HepG2 (cell line): ENCODE data around the gene UNC13D. TPM values are rescaled to one million over a fixed set of nuclear protein-coding genes. Genes with fewer than 3 reads are reported as not detected.
A peak's percentile ranks its signal among the peaks of the same experiment; 100 is the strongest.

Experiments
- CEBPZ ChIP-seq: IDR thresholded peaks from 2 replicates; pipeline ENCODE4 v1.6.1; 2012; ENCODE audit warnings: low read length, improper control_type of control experiment
- KLF15 ChIP-seq: sonication (generic); formaldehyde crosslinking; IDR thresholded peaks from 2 replicates; pipeline ENCODE4 v1.8.1; 2023; ENCODE audit warnings: borderline replicate concordance, mild to moderate bottlenecking, inconsistent platforms, missing genetic modification reagents, mixed read lengths
- MEIS1 ChIP-seq: sonication (generic); formaldehyde crosslinking; IDR thresholded peaks from 2 replicates; pipeline ENCODE4 v1.9.0; 2021; ENCODE audit warnings: mild to moderate bottlenecking, missing genetic modification reagents, moderate library complexity, borderline replicate concordance
- SIN3A ChIP-seq: IDR thresholded peaks from 2 replicates; pipeline ENCODE4 v1.6.1; 2011; ENCODE audit warnings: low read depth, mild to moderate bottlenecking, control low read depth, low read length, borderline replicate concordance
- TAF15 ChIP-seq: fragments of 200-400 bp; formaldehyde crosslinking; IDR thresholded peaks from one replicate; pipeline ENCODE4 v1.6.1; 2018; ENCODE audit warnings: mild to moderate bottlenecking, low read depth, low read length; ENCODE audit not compliant: poor library complexity, severe bottlenecking
- ZBTB40 ChIP-seq, 2 experiments: fragments of 450-650 bp in 1 of 2; sonication (generic) in 1 of 2; formaldehyde crosslinking in 1 of 2; IDR thresholded peaks; 2 replicates each; pipeline versions ENCODE4 v1.6.1 to v1.8.0; 2016 to 2022; ENCODE audit warnings: antibody characterized with exemption in 1 of 2, mild to moderate bottlenecking in 1 of 2, missing genetic modification reagents in 1 of 2
- ZNF3 ChIP-seq: IDR thresholded peaks from 2 replicates; pipeline ENCODE4 v1.7.0; 2017; ENCODE audit warnings: inconsistent platforms
- polyA plus RNA-seq, 8 experiments: library from polyadenylated mRNA; depleted of rRNA in 3 of 8; stranded (reverse) in 7 of 8; unstranded in 1 of 8; fragments of >200 nt; fragmentation: Illumina TruSeq in 4 of 8; extraction: Trizol in 4 of 8; gene quantifications; 2 replicates each; pipeline versions ENCODE4 v1.2.1 to v1.2.3, GENCODE V29; 2011 to 2016; ENCODE audit warnings: low read depth in 4 of 8, missing spikeins in 1 of 8, mixed read lengths in 1 of 8; ENCODE audit not compliant: insufficient read depth in 1 of 8
- total RNA-seq, 5 experiments: library from RNA; depleted of rRNA; stranded (reverse); fragments of >200 nt; fragmentation: Illumina TruSeq; extraction: Trizol; gene quantifications; 2 replicates each; pipeline ENCODE4 v1.2.3, GENCODE V29; 2016; ENCODE audit warnings: low read depth in 1 of 5
- TF ChIP-seq, protein P1 (sequence below): sonication (generic); formaldehyde crosslinking; IDR thresholded peaks from 2 replicates; pipeline ENCODE4 v1.4.0; 2020; ENCODE audit warnings: missing genetic modification reagents, borderline replicate concordance
- TF ChIP-seq, protein P2 (sequence below): sonication (generic); formaldehyde crosslinking; IDR thresholded peaks from 2 replicates; pipeline ENCODE4 v1.4.0; 2020; ENCODE audit warnings: missing genetic modification reagents

The UNC13D gene
- total and polyA plus RNA-seq, 2 of the 13 experiments (the other 11 are each of a cell fraction or from before 2014, with no cell fraction given): 29.7 to 42.7 TPM

DNA sequence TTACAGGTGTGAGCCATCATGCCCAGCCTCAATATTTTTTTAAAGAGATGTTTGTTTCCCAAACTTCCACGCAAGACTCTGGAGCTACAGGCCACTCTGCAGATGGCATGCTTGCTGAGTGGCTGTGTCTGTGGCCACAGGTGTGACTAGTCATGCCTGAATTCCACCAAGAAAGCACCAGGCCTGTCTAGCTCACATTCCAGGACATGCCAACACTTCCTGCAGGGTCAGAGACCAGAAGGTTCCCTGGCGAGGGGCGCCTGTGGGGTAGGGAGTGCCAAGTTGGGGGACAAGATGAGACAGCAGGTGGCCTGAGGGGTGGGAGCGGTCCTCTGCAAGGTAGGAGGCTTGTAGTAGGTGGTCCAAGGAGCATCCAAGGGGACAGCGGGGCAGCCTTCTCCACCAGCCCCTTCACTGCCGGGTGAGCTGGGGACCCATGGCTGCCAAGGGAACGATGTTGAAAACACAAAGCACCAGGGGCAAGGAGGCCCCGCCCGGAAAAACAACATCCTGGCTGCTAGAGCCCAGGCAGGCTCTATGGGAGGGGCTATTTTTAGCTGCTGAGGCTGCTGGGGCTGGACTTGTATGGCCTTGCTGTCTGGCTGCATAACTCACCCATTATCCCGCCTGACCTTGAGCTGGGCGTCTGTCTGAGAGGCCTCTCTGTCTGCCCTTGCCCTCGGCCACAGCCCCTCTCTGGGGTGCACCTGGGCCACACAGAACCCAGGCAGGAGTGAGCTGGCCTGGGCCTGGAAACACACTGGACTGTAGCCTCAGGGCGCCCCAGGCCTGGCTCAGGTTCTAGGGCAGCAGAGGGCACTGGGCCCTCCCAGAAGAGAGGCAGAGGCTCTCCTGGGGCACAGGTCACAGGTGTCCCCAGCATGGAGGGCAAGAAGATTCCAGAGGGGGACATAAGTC lies 28.5 kb upstream of the UNC13D start (continued):
- TF ChIP-seq ZBTB40 (IDR thresholded peaks at IDR 0.05): no peak
- 0 out of 2 replicates have a peak, but pooled peaks have one; percentile 53 for TF ChIP-seq ZBTB40 (CRISPR knock-in tag; IDR thresholded peaks at IDR 0.05)
- no peak; the same call in 1 of the 2 replicates for TF ChIP-seq SIN3A
- TF ChIP-seq CEBPZ: no peak
- TF ChIP-seq, protein P1, sequence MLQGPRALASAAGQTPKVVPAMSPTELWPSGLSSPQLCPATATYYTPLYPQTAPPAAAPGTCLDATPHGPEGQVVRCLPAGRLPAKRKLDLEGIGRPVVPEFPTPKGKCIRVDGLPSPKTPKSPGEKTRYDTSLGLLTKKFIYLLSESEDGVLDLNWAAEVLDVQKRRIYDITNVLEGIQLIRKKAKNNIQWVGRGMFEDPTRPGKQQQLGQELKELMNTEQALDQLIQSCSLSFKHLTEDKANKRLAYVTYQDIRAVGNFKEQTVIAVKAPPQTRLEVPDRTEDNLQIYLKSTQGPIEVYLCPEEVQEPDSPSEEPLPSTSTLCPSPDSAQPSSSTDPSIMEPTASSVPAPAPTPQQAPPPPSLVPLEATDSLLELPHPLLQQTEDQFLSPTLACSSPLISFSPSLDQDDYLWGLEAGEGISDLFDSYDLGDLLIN: no peak
- TF ChIP-seq KLF15 (CRISPR knock-in tag): peak; percentile 40; the same call in 1 of the 2 replicates
- TF ChIP-seq, protein P2, sequence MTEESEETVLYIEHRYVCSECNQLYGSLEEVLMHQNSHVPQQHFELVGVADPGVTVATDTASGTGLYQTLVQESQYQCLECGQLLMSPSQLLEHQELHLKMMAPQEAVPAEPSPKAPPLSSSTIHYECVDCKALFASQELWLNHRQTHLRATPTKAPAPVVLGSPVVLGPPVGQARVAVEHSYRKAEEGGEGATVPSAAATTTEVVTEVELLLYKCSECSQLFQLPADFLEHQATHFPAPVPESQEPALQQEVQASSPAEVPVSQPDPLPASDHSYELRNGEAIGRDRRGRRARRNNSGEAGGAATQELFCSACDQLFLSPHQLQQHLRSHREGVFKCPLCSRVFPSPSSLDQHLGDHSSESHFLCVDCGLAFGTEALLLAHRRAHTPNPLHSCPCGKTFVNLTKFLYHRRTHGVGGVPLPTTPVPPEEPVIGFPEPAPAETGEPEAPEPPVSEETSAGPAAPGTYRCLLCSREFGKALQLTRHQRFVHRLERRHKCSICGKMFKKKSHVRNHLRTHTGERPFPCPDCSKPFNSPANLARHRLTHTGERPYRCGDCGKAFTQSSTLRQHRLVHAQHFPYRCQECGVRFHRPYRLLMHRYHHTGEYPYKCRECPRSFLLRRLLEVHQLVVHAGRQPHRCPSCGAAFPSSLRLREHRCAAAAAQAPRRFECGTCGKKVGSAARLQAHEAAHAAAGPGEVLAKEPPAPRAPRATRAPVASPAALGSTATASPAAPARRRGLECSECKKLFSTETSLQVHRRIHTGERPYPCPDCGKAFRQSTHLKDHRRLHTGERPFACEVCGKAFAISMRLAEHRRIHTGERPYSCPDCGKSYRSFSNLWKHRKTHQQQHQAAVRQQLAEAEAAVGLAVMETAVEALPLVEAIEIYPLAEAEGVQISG (CRISPR knock-in tag): peak; percentile 92
- TF ChIP-seq ZNF3 (CRISPR knock-in tag): 0 out of 2 replicates have a peak, but pooled peaks have one; percentile 17
- no peak for TF ChIP-seq TAF15
- TF ChIP-seq MEIS1 (CRISPR knock-in tag): peak; percentile 55; the same call in 1 of the 2 replicates
